ENCODE measurements around the gene CASP2. TPM values are rescaled to one million over a fixed set of nuclear protein-coding genes. Genes with fewer than 3 reads are reported as not detected.

The CASP2 gene
- polyA plus RNA-seq, 1 experiment, result 16.0 TPM

GRCh38 chr7:143290293-143290692 is 2.1 kb downstream of the CASP2 start:
- no peak overlapping the region for H3K4me3 ChIP-seq (ENCODE audit: low read depth, low read length)
- no peak for DNase-seq (ENCODE audit: low read depth)
- POLR2A ChIA-PET, result no interaction called here
- TF ChIP-seq CTCF (IDR thresholded peaks at IDR 0.05; ENCODE audit: insufficient read depth, low read depth, low read length), result no peak
- H3K27me3 ChIP-seq (ENCODE audit: control insufficient read depth, insufficient read depth, low read length), result no peaks in the 10 kb centered on the region
- CTCF ChIA-PET, result interaction anchor here (0.6 to 1.9 kb wide), 2 partner anchors 50 to 60 kb away, joined by 3 to 7 read pairs; no protein-coding TSS in a partner anchor
- peaks cover 8% of the 10 kb centered on the region for H3K36me3 ChIP-seq (ENCODE audit: control insufficient read depth, insufficient read depth, low read length)

GRCh38 chr7:143292876-143293275 is 4.7 kb downstream of the CASP2 start:
- no peaks in the 10 kb centered on the region for H3K27me3 ChIP-seq (ENCODE audit: control insufficient read depth, insufficient read depth, low read length)
- no peak overlapping the region for H3K4me3 ChIP-seq (ENCODE audit: low read depth, low read length)
- DNase-seq (ENCODE audit: low read depth), result no peak
- no peak for TF ChIP-seq CTCF (IDR thresholded peaks at IDR 0.05; ENCODE audit: insufficient read depth, low read depth, low read length)
- peaks cover 8% of the 10 kb centered on the region for H3K36me3 ChIP-seq (ENCODE audit: control insufficient read depth, insufficient read depth, low read length)
- ChIA-PET CTCF (interaction anchor here (1.3 to 2.5 kb wide), 4 partner anchors 8 to 52 kb away, joined by 4 to 9 read pairs (median 6); no protein-coding TSS in a partner anchor), POLR2A (no interaction called here)

- H3K36me3 ChIP-seq (ENCODE audit: control insufficient read depth, insufficient read depth, low read length), result peaks cover 18% of the 10 kb centered on the region
- H3K27me3 ChIP-seq (ENCODE audit: control insufficient read depth, insufficient read depth, low read length), result no peaks in the 10 kb centered on the region
- ChIA-PET CTCF (interaction anchor here (0.8 to 3.5 kb wide), 4 partner anchors 9 to 120 kb away, joined by 3 to 13 read pairs (median 8); no protein-coding TSS in a partner anchor), POLR2A (interaction anchor here (0.6 to 0.8 kb wide), 2 partner anchors 33 to 98 kb away, joined by 4 to 6 read pairs; partner anchors contain the start of gene GSTK1)
- no peak overlapping the region for H3K4me3 ChIP-seq (ENCODE audit: low read depth, low read length)
- DNase-seq (ENCODE audit: low read depth), result no peak
- TF ChIP-seq CTCF (IDR thresholded peaks at IDR 0.05; ENCODE audit: insufficient read depth, low read depth, low read length), result no peak
Observed at GRCh38 chr7:143295870-143296269, 7.7 kb downstream of the CASP2 start.

- Histone ChIP-seq H3K27me3 (ENCODE audit: control insufficient read depth, insufficient read depth, low read length) (no peaks in the 10 kb centered on the region), H3K4me3 (ENCODE audit: low read depth, low read length) (no peak overlapping the region), H3K36me3 (ENCODE audit: control insufficient read depth, insufficient read depth, low read length) (peaks cover 18% of the 10 kb centered on the region)
- ChIA-PET POLR2A (interaction anchor here (0.6 kb wide), 1 partner anchor 97 kb away, joined by 6 read pairs; no protein-coding TSS in a partner anchor), CTCF (interaction anchor here (1.3 to 3.5 kb wide), 3 partner anchors 8 to 119 kb away, joined by 4 to 13 read pairs (median 11); no protein-coding TSS in a partner anchor)
- DNase-seq (ENCODE audit: low read depth), result peak; percentile 24
- no peak for TF ChIP-seq CTCF (IDR thresholded peaks at IDR 0.05; ENCODE audit: insufficient read depth, low read depth, low read length)
Observed at GRCh38 chr7:143296686-143297085, 8.5 kb downstream of the CASP2 start.

GRCh38 chr7:143299346-143299745 is 11.2 kb downstream of the CASP2 start:
- TF ChIP-seq CTCF (IDR thresholded peaks at IDR 0.05; ENCODE audit: insufficient read depth, low read depth, low read length), result no peak
- DNase-seq (ENCODE audit: low read depth), result no peak
- no peak overlapping the region for H3K4me3 ChIP-seq (ENCODE audit: low read depth, low read length)
- CTCF ChIA-PET, result interaction anchor here (0.7 to 1.7 kb wide), 7 partner anchors 10 to 84 kb away, joined by 3 to 10 read pairs (median 4); partner anchors contain the start of gene CASP2
- no peaks in the 10 kb centered on the region for H3K27me3 ChIP-seq (ENCODE audit: control insufficient read depth, insufficient read depth, low read length)
- H3K36me3 ChIP-seq (ENCODE audit: control insufficient read depth, insufficient read depth, low read length), result peaks cover 21% of the 10 kb centered on the region
- POLR2A ChIA-PET, result interaction anchor here (0.6 kb wide), 1 partner anchor 10 kb away, joined by 3 read pairs; no protein-coding TSS in a partner anchor
